ENCODE results near the gene TFRC. TPM values are rescaled to one million over a fixed set of nuclear protein-coding genes. Genes with fewer than 3 reads are reported as not detected.
"Not testable (repeated sequence)": the region's sequence is repeated elsewhere in the genome, so short reads cannot be mapped to it uniquely, and the experiment has no call there.

The TFRC gene
- total RNA-seq, 1 experiment from 2014 or later, result 70.5 TPM

DNA sequence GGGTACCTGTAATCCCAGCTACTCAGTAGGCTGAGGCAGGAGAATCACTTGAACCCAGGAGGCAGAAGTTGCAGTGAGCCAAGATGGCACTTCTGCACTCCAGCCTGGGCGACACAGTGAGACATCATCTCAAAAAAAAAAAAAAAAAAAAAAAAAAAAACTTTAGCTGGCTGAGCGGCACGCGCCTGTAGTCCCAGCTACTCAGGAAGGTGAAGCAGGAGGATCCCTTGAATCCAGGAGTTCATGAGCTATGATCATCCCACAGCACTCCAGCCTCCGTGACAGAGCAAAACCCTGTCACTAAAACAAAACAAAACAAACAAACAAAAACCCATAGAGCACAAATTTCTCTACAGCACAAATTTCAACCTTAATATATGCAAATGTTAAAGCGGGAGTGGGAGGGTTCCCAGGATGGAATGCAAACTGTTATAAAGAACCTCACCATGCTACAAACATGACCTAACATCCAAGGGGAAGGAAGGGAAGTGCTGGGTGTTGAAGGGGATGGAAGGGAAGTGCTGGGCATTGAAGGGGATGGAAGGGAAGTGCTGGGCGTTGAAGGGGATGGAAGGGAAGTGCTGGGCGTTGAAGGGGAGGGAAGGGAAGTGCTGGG lies 16.6 kb upstream of the TFRC start:
- not testable (repeated sequence) for H3K4me3 ChIP-seq (ENCODE audit: insufficient read depth, low read depth, low read length); DNase-seq; H3K36me3 ChIP-seq (replicated peaks; ENCODE audit: control insufficient read depth, insufficient read depth, low read length); H3K27me3 ChIP-seq (ENCODE audit: control insufficient read depth, insufficient read depth, low read length)

GRCh38 chr3:196097373-196098154 lies 15.7 kb upstream of the TFRC start:
- Histone ChIP-seq H3K36me3 (replicated peaks; ENCODE audit: control insufficient read depth, insufficient read depth, low read length) (no peaks in the 10 kb centered on the region), H3K4me3 (ENCODE audit: insufficient read depth, low read depth, low read length) (no peak overlapping the region), H3K27me3 (ENCODE audit: control insufficient read depth, insufficient read depth, low read length) (no peaks in the 10 kb centered on the region)
- DNase-seq, result no peak

GRCh38 chr3:196096382-196096953 lies 14.6 kb upstream of the TFRC start:
- no peak for DNase-seq
- no peaks in the 10 kb centered on the region for H3K36me3 ChIP-seq (replicated peaks; ENCODE audit: control insufficient read depth, insufficient read depth, low read length)
- H3K4me3 ChIP-seq (ENCODE audit: insufficient read depth, low read depth, low read length), result no peak overlapping the region
- H3K27me3 ChIP-seq (ENCODE audit: control insufficient read depth, insufficient read depth, low read length), result no peaks in the 10 kb centered on the region

DNA sequence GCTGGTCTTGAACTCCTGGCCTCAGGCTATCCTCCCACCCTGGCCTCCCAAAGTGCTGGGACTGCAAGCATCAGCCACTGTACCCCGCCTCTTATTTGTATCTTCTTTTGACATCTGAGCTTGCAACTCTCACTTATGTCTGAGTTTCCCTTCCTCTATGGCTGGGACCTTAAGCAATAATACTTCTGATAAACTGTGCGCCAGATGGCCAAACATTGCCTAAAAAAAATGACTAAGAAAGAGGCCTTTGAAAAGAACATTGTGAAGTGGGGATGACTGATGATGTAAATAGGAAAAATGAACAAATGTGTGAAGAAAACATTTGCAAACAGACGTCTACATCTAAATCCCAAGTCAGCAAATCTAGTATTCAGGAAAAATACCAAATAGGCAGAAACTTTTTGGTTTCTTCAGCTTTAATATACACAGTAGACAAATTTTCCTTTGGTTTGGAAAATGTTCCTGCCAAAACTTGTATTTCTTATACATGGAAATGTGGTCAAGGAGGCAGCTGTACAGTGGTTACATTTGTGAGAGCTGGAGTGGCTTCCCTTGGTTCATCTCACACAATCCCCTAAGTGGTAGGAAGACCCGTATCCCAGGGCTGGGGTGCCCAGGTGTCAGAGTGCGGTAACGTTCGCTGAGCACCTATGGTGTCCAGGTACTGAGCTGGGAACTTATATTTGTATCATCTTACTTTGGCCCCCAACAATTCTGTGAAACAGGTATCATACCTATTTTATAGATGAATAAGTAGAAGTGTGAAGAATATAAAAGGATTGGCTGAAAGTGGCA lies 11.6 kb upstream of the TFRC start:
- H3K27me3 ChIP-seq (ENCODE audit: control insufficient read depth, insufficient read depth, low read length), result no peaks in the 10 kb centered on the region
- no peak for DNase-seq
- no peaks in the 10 kb centered on the region for H3K36me3 ChIP-seq (replicated peaks; ENCODE audit: control insufficient read depth, insufficient read depth, low read length)
- no peak overlapping the region for H3K4me3 ChIP-seq (ENCODE audit: insufficient read depth, low read depth, low read length)

DNA sequence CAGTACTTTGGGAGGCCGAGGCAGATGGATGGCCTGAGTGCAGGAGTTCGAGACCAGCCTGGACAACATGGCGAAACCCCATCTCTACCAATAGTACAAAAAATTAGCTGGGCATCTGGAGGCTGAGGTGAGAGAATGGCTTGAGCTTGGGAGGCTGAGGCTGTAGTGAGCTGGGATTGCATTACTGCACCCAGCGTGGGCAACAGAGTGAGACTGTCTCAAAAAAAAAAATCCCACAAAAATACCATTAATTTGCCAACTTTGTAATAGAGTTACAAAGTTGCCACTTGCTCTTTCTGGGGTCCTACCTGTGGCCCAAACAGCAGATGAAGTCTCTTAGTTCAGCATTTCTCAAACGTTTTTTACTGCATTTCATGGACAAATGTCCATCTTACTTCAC lies 6.0 kb upstream of the TFRC start:
- no peak for DNase-seq
- H3K36me3 ChIP-seq (replicated peaks; ENCODE audit: control insufficient read depth, insufficient read depth, low read length), result no peaks in the 10 kb centered on the region
- H3K27me3 ChIP-seq (ENCODE audit: control insufficient read depth, insufficient read depth, low read length), result no peaks in the 10 kb centered on the region
- no peak overlapping the region for H3K4me3 ChIP-seq (ENCODE audit: insufficient read depth, low read depth, low read length)

DNA sequence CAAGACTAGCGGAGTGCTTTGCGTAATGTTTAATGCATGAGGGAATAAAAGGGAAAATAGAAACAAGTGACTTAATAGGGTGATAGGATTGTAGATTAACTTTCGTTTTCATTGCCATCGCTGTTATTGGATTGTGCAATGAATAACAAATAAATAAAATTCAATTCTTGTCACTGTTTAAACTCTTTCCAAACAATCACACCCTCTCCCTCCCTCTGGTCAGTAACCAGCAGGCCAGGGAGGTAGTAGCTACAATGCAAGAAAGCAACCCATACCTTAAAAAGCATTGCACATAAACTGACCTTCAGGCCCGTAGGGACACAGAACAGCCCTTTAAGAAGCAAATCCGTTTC lies 705 bp upstream of the TFRC start:
- peak; percentile 26 for DNase-seq
- Histone ChIP-seq H3K27me3 (ENCODE audit: control insufficient read depth, insufficient read depth, low read length) (no peaks in the 10 kb centered on the region), H3K36me3 (replicated peaks; ENCODE audit: control insufficient read depth, insufficient read depth, low read length) (no peaks in the 10 kb centered on the region), H3K4me3 (ENCODE audit: insufficient read depth, low read depth, low read length) (no peak overlapping the region; the same call in 1 of the 2 replicates)

GRCh38 chr3:196081002-196081833 lies 672 bp downstream of the TFRC start:
- no peaks in the 10 kb centered on the region; the same call in 1 of the 2 replicates for H3K36me3 ChIP-seq (replicated peaks; ENCODE audit: control insufficient read depth, insufficient read depth, low read length)
- no peaks in the 10 kb centered on the region for H3K27me3 ChIP-seq (ENCODE audit: control insufficient read depth, insufficient read depth, low read length)
- DNase-seq, result peak; percentile 81

DNA sequence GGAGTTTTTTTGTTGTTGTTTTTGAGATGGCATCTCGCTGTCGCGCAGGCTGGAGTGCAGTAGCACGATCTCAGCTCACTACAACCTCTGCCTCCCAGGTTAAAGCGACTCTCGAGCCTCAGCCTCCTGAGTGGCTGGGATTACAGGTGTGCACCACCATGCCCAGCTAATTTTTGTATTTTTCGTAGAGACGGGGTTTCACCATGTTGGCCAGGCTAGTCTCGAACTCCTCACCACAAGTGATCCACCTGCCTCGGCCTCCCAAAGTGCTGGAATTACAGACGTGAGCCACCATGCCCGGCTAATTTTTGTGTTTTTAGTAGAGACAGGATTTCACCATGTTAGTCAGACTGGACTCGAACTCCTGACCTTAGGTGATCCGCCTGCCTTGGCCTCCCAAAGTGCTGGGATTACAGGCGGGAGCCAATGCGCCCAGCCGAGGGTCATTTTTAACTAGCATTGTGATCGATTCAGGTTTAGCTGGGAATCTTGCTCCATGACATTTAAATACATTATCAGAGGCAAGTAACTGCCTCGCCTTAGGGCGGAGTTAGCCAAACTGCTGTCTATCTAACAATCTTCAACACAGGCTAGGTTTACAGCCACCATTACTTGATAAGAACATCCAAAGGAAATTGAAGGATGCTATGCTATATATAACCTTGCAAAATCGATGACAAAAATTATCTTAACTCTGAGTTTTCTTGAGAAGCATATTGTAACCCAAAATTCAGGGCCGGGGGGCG lies 1.6 kb downstream of the TFRC start:
- not testable (repeated sequence) for DNase-seq; H3K36me3 ChIP-seq (replicated peaks; ENCODE audit: control insufficient read depth, insufficient read depth, low read length); H3K27me3 ChIP-seq (ENCODE audit: control insufficient read depth, insufficient read depth, low read length)
- peak overlapping the region; percentile 87 for H3K4me3 ChIP-seq (ENCODE audit: insufficient read depth, low read depth, low read length)

More at GRCh38 chr3:196081002-196081833, 672 bp downstream of the TFRC start:
- H3K4me3 ChIP-seq (ENCODE audit: insufficient read depth, low read depth, low read length), result peak overlapping the region; percentile 87

GRCh38 chr3:196079682-196080081 lies 2.2 kb downstream of the TFRC start:
- no peak overlapping the region for H3K4me3 ChIP-seq (ENCODE audit: insufficient read depth, low read depth, low read length)
- H3K36me3 ChIP-seq (replicated peaks; ENCODE audit: control insufficient read depth, insufficient read depth, low read length), result peaks cover 3% of the 10 kb centered on the region
- no peak for DNase-seq
- no peaks in the 10 kb centered on the region for H3K27me3 ChIP-seq (ENCODE audit: control insufficient read depth, insufficient read depth, low read length)

DNA sequence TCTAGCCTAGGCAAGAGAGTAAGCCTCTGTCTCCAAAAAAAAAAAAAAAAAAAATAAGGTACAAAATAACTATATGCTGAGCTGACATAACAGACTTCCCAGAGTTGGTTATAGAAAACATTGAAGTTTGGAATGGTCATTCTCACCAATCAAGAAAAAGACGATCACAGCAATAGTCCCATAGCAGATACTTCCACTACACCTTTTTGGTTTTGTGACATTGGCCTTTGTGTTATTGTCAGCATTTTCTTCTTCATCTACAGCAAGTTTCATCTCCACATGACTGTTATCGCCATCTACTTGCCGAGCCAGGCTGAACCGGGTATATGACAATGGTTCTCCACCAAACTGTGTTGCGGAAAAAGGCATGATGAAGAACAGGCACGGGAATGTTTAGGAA lies 6.9 kb downstream of the TFRC start:
- no peak for DNase-seq
- Histone ChIP-seq H3K27me3 (ENCODE audit: control insufficient read depth, insufficient read depth, low read length) (no peaks in the 10 kb centered on the region), H3K36me3 (replicated peaks; ENCODE audit: control insufficient read depth, insufficient read depth, low read length) (peaks cover 30% of the 10 kb centered on the region)

DNA sequence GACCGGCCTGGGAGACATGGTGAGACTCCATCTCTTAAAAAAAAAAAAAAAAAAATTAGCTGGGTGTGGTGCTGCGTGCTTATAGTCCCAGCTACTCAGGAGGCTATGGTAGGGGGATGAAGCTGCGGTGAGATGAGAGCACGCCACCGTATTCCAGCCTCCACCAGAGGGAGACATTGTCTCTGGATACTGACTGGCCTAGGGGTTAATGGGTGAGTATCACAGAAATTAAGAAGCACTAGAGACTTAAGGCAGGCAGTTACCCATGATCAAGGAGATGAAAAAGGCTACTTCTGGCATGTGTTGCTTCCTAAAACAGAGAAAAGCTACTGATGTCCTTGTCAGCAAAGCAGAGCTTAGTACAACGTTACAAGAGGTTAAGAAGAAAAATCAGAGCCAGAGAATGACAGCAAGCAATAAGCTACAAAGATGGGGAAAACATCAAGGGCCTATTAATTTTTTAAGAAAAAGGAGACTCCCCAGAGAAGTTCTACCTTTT lies 8.6 kb downstream of the TFRC start:
- Histone ChIP-seq H3K4me3 (ENCODE audit: insufficient read depth, low read depth, low read length) (no peak overlapping the region), H3K36me3 (replicated peaks; ENCODE audit: control insufficient read depth, insufficient read depth, low read length) (peaks cover 38% of the 10 kb centered on the region), H3K27me3 (ENCODE audit: control insufficient read depth, insufficient read depth, low read length) (no peaks in the 10 kb centered on the region)
- peak; percentile 79 for DNase-seq

More for the DNA sequence above, 6.9 kb downstream of the TFRC start:
- no peak overlapping the region for H3K4me3 ChIP-seq (ENCODE audit: insufficient read depth, low read depth, low read length)

GRCh38 chr3:196072313-196072712 lies 9.6 kb downstream of the TFRC start:
- Histone ChIP-seq H3K36me3 (replicated peaks; ENCODE audit: control insufficient read depth, insufficient read depth, low read length) (peaks cover 45% of the 10 kb centered on the region), H3K4me3 (ENCODE audit: insufficient read depth, low read depth, low read length) (no peak overlapping the region), H3K27me3 (ENCODE audit: control insufficient read depth, insufficient read depth, low read length) (no peaks in the 10 kb centered on the region)
- no peak for DNase-seq

GRCh38 chr3:196068812-196069211 lies 13.1 kb downstream of the TFRC start:
- not testable (repeated sequence) for DNase-seq; H3K4me3 ChIP-seq (ENCODE audit: insufficient read depth, low read depth, low read length); H3K27me3 ChIP-seq (ENCODE audit: control insufficient read depth, insufficient read depth, low read length)
- peaks cover 56% of the 10 kb centered on the region for H3K36me3 ChIP-seq (replicated peaks; ENCODE audit: control insufficient read depth, insufficient read depth, low read length)
